GM21717 (cell line): ENCODE results near the gene TBX6.
"Not testable (repeated sequence)": the region's sequence is repeated elsewhere in the genome, so short reads cannot be mapped to it uniquely, and the experiment has no call there.

Experiments used
- ATAC-seq: cut with Tn5 transposase; IDR thresholded peaks from one replicate; pipeline ENCODE4 v1.9.1; 2021; ENCODE audit warnings: mild to moderate bottlenecking, moderate library complexity; ENCODE audit not compliant: unreplicated experiment

TBX6 gene

DNA sequence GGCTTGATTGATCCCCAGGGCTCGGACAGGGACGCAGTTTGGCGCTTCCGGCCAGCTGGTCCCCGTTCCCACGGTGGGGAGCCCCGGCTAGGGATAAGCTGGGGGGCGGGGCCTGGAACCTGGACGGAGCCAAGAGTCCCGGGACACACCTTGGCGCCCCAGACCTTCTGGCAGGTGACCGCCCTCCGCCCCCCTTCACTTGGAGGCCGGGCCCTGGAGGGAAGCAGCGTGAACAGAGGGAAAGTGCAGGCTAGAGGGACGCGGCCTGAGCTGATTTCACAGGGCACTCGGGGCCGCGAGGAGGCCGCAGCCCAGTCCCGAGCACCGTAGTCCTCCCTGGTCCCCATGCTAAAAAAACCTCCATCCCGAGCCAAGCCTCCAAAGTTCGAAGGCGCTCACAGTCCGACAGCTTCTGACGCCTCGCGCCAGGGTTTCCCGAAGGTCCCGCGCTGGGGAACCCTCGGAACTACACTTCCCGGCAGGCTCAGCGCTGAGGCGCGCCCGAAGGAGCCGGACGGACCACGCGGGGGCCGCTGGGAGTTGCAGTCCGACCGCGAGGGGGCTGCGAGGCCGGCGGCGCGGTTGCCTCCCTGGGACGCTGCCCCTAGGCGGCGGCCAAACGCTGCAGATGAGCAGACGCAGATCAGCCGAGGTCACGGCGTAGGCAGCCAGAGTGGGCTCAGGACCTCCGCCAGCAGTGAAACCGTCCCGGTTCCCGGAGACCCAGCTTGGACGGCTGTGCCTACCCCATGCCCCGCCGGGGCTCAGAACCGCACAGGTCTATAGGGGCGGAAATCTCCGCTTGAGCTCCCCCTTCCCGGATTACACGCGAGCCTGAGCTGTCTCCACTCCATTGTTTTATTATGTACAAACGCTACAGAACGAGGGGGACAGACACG, at the start of gene TBX6:
Gene TBX6, minus strand, starts transcription at position 451 of the 899 bp plus-strand sequence. CDS start 731 bp downstream, outside the sequence.
- peak; percentile 49 for ATAC-seq

GRCh38 chr16:30139583-30140481, 48.1 kb upstream of the TBX6 start:
- ATAC-seq: no peak

DNA sequence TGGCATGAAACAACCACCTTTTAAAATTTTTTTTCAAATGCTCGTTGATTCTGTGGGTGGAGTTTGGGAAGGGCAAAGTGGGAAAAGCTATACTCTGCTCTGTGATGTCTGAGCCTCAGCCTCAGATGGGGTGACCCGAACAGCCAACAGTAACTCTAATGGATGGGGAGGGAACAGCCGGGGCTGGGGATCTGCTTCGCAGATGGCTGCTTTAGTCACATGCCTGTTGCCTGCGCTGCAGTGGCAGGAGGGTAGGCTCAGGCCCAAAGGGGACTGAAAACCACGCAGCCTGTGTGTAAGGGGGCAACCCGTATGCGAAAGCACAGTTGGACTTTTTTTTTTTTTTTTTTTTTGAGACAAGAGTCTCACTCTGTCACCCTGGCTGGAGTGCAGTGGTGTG, 46.2 kb upstream of the TBX6 start:
- no peak for ATAC-seq

- no peak for ATAC-seq
Observed at GRCh38 chr16:30136971-30137605, 45.4 kb upstream of the TBX6 start.

- no peak for ATAC-seq
Observed at GRCh38 chr16:30132591-30132990, 40.9 kb upstream of the TBX6 start.

DNA sequence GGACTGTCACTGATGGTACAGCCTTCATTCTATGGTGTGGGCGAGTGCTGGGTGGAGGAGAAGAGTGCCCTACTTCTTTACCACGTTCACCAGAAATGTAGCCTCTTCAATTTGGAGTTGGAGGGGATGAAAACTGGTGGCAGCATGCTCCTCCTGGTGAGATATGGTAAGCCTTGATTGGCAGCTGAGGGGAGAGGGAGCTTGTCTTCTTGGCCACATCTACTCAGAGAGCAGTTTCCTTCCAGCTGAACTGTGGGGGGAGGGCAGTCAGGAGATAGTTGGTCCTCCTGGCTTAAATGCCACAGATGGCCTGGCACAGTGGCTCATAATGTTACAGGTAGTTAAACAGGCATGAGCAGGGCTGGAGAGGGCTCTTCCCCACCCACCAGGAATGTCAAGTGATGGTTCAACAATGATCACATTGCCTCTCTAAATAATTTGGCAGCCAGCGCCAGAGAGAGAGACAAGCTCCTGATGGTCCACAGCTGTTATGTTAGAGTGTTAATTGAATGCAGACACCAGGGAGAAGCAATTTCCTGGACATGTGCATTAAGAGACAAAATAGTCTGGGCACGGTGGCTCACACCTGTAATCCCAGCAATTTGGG, 40.2 kb upstream of the TBX6 start:
- ATAC-seq: no peak

- ATAC-seq: no peak
Observed at GRCh38 chr16:30127993-30128392, 36.3 kb upstream of the TBX6 start.

GRCh38 chr16:30125690-30126089, 34.0 kb upstream of the TBX6 start:
- not testable (repeated sequence) for ATAC-seq

- ATAC-seq: no peak
Observed at GRCh38 chr16:30124985-30125379, 33.3 kb upstream of the TBX6 start.

GRCh38 chr16:30122604-30123160, 31.0 kb upstream of the TBX6 start:
- no peak for ATAC-seq

- ATAC-seq: no peak
Observed at GRCh38 chr16:30121741-30122571, 30.2 kb upstream of the TBX6 start.

DNA sequence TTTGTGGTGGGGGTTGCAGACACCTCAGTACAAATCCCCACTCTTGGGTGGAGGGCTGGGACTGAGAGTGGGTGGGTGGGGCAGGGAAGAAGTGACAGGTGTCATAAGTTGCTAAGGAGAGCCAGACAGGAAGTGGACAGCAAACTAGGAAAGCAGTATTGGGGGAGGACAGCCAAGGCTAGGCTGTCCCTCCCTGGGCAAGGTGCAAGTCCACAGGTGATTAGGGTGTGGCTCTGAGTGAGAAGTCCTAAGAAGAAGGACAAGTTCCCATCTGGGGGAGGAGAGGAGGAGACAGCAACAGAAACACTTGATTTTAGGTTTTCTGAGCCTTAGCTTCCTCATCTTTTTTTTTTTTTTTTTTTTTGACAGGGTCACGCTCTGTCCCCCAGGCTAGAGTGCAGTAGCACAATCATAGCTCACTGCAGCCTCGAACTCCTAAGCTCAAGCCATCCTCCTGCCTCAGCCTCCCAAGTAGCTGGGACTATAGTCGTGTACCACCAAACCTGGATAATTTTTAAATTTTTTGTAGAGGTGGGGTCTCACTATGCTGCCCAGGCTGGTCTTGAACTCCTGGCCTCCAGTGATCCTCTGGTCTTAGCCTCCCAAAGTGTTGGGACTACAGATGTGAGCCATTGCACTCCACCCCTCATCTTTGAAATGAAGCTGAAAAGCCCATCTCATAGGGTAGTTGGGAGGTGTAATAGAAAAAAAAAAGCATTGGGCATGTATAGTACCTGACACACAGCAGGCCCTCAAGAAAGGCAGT, 28.8 kb upstream of the TBX6 start:
- ATAC-seq: no peak

GRCh38 chr16:30119428-30119827, 27.7 kb upstream of the TBX6 start:
- ATAC-seq: no peak

DNA sequence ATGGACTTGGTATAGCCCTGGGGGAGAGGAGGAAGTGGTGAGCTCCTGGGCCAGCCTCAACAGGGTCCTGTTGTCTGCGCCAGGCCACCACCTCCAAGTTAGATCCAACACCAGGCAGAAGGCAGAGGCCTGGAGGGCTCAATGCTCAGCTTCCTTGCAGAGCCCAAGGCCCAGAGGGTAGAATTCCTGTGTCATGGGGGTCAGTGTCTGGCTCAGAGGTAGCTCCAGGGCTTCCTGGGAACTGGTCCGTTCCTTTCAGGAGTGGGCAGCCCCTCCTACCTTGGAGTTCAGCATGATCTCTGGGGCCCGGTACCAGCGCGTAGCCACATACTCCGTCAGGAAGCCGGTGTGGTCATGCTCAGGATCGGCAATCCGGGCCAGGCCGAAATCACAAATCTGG, 26.0 kb upstream of the TBX6 start:
- ATAC-seq: no peak

GRCh38 chr16:30116291-30117207, 24.8 kb upstream of the TBX6 start:
- ATAC-seq: no peak

- no peak for ATAC-seq
Observed at GRCh38 chr16:30115238-30115637, 23.5 kb upstream of the TBX6 start.

- ATAC-seq: not testable (repeated sequence)
Observed at GRCh38 chr16:30114833-30115232, 23.1 kb upstream of the TBX6 start.

- ATAC-seq: no peak
Observed at GRCh38 chr16:30114411-30114810, 22.7 kb upstream of the TBX6 start.
